Measurements from ENCODE around the gene MAMLD1.

DNA sequence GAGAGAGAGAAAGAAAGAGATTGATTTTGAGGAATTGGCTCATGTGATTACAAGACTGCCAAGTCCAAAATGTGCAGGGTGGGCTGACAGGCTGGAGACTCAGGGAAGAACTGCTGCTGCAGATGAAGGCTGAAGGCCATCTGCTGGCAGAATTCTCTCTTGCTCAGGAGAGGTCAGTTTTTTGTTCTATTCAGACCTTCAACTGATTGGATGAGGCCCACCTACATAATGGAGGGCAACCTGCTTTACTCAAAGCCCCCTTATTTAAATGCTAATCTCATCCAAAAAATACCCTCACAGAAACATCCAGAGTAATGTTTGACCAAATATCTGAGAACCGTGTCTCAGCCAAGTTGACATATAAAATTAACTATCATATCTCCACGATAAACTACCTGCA lies 38.2 kb upstream of the MAMLD1 start:
- TF ChIP-seq, protein P1, sequence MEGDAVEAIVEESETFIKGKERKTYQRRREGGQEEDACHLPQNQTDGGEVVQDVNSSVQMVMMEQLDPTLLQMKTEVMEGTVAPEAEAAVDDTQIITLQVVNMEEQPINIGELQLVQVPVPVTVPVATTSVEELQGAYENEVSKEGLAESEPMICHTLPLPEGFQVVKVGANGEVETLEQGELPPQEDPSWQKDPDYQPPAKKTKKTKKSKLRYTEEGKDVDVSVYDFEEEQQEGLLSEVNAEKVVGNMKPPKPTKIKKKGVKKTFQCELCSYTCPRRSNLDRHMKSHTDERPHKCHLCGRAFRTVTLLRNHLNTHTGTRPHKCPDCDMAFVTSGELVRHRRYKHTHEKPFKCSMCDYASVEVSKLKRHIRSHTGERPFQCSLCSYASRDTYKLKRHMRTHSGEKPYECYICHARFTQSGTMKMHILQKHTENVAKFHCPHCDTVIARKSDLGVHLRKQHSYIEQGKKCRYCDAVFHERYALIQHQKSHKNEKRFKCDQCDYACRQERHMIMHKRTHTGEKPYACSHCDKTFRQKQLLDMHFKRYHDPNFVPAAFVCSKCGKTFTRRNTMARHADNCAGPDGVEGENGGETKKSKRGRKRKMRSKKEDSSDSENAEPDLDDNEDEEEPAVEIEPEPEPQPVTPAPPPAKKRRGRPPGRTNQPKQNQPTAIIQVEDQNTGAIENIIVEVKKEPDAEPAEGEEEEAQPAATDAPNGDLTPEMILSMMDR (IDR thresholded peaks at IDR 0.05): no peak
- no peak for TF ChIP-seq EP300 (IDR thresholded peaks at IDR 0.05; ENCODE audit: low read depth)

Measured in transverse colon (tissue), 3 donors.